ENCODE measurements around the gene LRRC46.

Gene LRRC46

GRCh38 chr17:47831003-47831933 lies at the start of gene LRRC46, which contains the start of gene MRPL10:
TSS of gene LRRC46 (plus strand) at chr17:47831670. CDS start at chr17:47831990, 320 bp downstream.
TSS of gene MRPL10 (minus strand) at chr17:47831541. CDS start at chr17:47831511, 30 bp downstream.
- H3K27me3 ChIP-seq (ENCODE audit: control insufficient read depth, insufficient read depth, low read length): no peaks in the 10 kb centered on the region
- peaks cover 22% of the 10 kb centered on the region for H3K36me3 ChIP-seq (ENCODE audit: control insufficient read depth, low read depth, low read length)
- H3K4me3 ChIP-seq (ENCODE audit: low read length): peak within 1 kb of the TSS; percentile 97
- H3K4me1 ChIP-seq (ENCODE audit: control insufficient read depth, low read depth, low read length): no peaks in the 10 kb centered on the region
- H3K27ac ChIP-seq (ENCODE audit: low read length): peak within 1 kb of the TSS; percentile 52
- peak within 1 kb of the TSS; percentile 87 for H3K9ac ChIP-seq (ENCODE audit: low read length)
- no peaks in the 10 kb centered on the region for H3K9me3 ChIP-seq (ENCODE audit: control insufficient read depth, low read depth, low read length)

- H3K36me3 ChIP-seq (ENCODE audit: control insufficient read depth, low read depth, low read length): no peaks in the 10 kb centered on the region
- no peak overlapping the region for H3K27ac ChIP-seq (ENCODE audit: low read length)
- no peak overlapping the region for H3K9ac ChIP-seq (ENCODE audit: low read length)
- no peaks in the 10 kb centered on the region for H3K9me3 ChIP-seq (ENCODE audit: control insufficient read depth, low read depth, low read length)
- H3K4me1 ChIP-seq (ENCODE audit: control insufficient read depth, low read depth, low read length): peaks cover 3% of the 10 kb centered on the region
- H3K4me3 ChIP-seq (ENCODE audit: low read length): no peak overlapping the region
- peaks cover 34% of the 10 kb centered on the region for H3K27me3 ChIP-seq (ENCODE audit: control insufficient read depth, insufficient read depth, low read length)
Observed at GRCh38 chr17:47785538-47786123, 45.8 kb upstream of the LRRC46 start.

GRCh38 chr17:47789611-47790561 lies 41.6 kb upstream of the LRRC46 start:
- no peak overlapping the region for H3K27ac ChIP-seq (ENCODE audit: low read length)
- H3K36me3 ChIP-seq (ENCODE audit: control insufficient read depth, low read depth, low read length): no peaks in the 10 kb centered on the region
- H3K4me3 ChIP-seq (ENCODE audit: low read length): peak overlapping the region; percentile 68
- H3K27me3 ChIP-seq (ENCODE audit: control insufficient read depth, insufficient read depth, low read length): peaks cover 75% of the 10 kb centered on the region
- H3K9me3 ChIP-seq (ENCODE audit: control insufficient read depth, low read depth, low read length): no peaks in the 10 kb centered on the region
- H3K9ac ChIP-seq (ENCODE audit: low read length): peak overlapping the region; percentile 32
- H3K4me1 ChIP-seq (ENCODE audit: control insufficient read depth, low read depth, low read length): peaks cover 3% of the 10 kb centered on the region

GRCh38 chr17:47791025-47791424 lies 40.4 kb upstream of the LRRC46 start:
- no peaks in the 10 kb centered on the region for H3K36me3 ChIP-seq (ENCODE audit: control insufficient read depth, low read depth, low read length)
- peaks cover 80% of the 10 kb centered on the region for H3K27me3 ChIP-seq (ENCODE audit: control insufficient read depth, insufficient read depth, low read length)
- H3K9me3 ChIP-seq (ENCODE audit: control insufficient read depth, low read depth, low read length): no peaks in the 10 kb centered on the region
- no peak overlapping the region for H3K4me3 ChIP-seq (ENCODE audit: low read length)
- no peak overlapping the region for H3K27ac ChIP-seq (ENCODE audit: low read length)
- peaks cover 3% of the 10 kb centered on the region for H3K4me1 ChIP-seq (ENCODE audit: control insufficient read depth, low read depth, low read length)
- no peak overlapping the region for H3K9ac ChIP-seq (ENCODE audit: low read length)

GRCh38 chr17:47792457-47792856 lies 39.0 kb upstream of the LRRC46 start:
- Histone ChIP-seq H3K4me1 (ENCODE audit: control insufficient read depth, low read depth, low read length) (peaks cover 3% of the 10 kb centered on the region), H3K27me3 (ENCODE audit: control insufficient read depth, insufficient read depth, low read length) (peaks cover 80% of the 10 kb centered on the region)

GRCh38 chr17:47792979-47793378 lies 38.5 kb upstream of the LRRC46 start:
- H3K36me3 ChIP-seq (ENCODE audit: control insufficient read depth, low read depth, low read length): no peaks in the 10 kb centered on the region
- H3K27me3 ChIP-seq (ENCODE audit: control insufficient read depth, insufficient read depth, low read length): peaks cover 76% of the 10 kb centered on the region
- no peak overlapping the region for H3K9ac ChIP-seq (ENCODE audit: low read length)
- no peak overlapping the region for H3K27ac ChIP-seq (ENCODE audit: low read length)
- H3K9me3 ChIP-seq (ENCODE audit: control insufficient read depth, low read depth, low read length): no peaks in the 10 kb centered on the region
- no peak overlapping the region for H3K4me3 ChIP-seq (ENCODE audit: low read length)
- peaks cover 3% of the 10 kb centered on the region for H3K4me1 ChIP-seq (ENCODE audit: control insufficient read depth, low read depth, low read length)

More at GRCh38 chr17:47792457-47792856, 39.0 kb upstream of the LRRC46 start:
- H3K9me3 ChIP-seq (ENCODE audit: control insufficient read depth, low read depth, low read length): no peaks in the 10 kb centered on the region
- H3K4me3 ChIP-seq (ENCODE audit: low read length): no peak overlapping the region
- no peak overlapping the region for H3K27ac ChIP-seq (ENCODE audit: low read length)
- H3K9ac ChIP-seq (ENCODE audit: low read length): no peak overlapping the region
- H3K36me3 ChIP-seq (ENCODE audit: control insufficient read depth, low read depth, low read length): no peaks in the 10 kb centered on the region

GRCh38 chr17:47797797-47798196 lies 33.7 kb upstream of the LRRC46 start:
- H3K27ac ChIP-seq (ENCODE audit: low read length): no peak overlapping the region
- no peak overlapping the region for H3K9ac ChIP-seq (ENCODE audit: low read length)
- no peaks in the 10 kb centered on the region for H3K4me1 ChIP-seq (ENCODE audit: control insufficient read depth, low read depth, low read length)
- H3K9me3 ChIP-seq (ENCODE audit: control insufficient read depth, low read depth, low read length): no peaks in the 10 kb centered on the region
- H3K4me3 ChIP-seq (ENCODE audit: low read length): no peak overlapping the region
- no peaks in the 10 kb centered on the region for H3K36me3 ChIP-seq (ENCODE audit: control insufficient read depth, low read depth, low read length)
- H3K27me3 ChIP-seq (ENCODE audit: control insufficient read depth, insufficient read depth, low read length): peaks cover 27% of the 10 kb centered on the region

- Histone ChIP-seq H3K4me1 (ENCODE audit: control insufficient read depth, low read depth, low read length) (no peaks in the 10 kb centered on the region), H3K27ac (ENCODE audit: low read length) (no peak overlapping the region), H3K36me3 (ENCODE audit: control insufficient read depth, low read depth, low read length) (no peaks in the 10 kb centered on the region), H3K4me3 (ENCODE audit: low read length) (no peak overlapping the region), H3K27me3 (ENCODE audit: control insufficient read depth, insufficient read depth, low read length) (no peaks in the 10 kb centered on the region), H3K9me3 (ENCODE audit: control insufficient read depth, low read depth, low read length) (no peaks in the 10 kb centered on the region), H3K9ac (ENCODE audit: low read length) (no peak overlapping the region)
Observed at GRCh38 chr17:47800686-47801085, 30.8 kb upstream of the LRRC46 start.

GRCh38 chr17:47801176-47801765 lies 30.2 kb upstream of the LRRC46 start:
- Histone ChIP-seq H3K4me3 (ENCODE audit: low read length) (no peak overlapping the region), H3K27ac (ENCODE audit: low read length) (no peak overlapping the region), H3K9ac (ENCODE audit: low read length) (no peak overlapping the region), H3K9me3 (ENCODE audit: control insufficient read depth, low read depth, low read length) (no peaks in the 10 kb centered on the region), H3K36me3 (ENCODE audit: control insufficient read depth, low read depth, low read length) (no peaks in the 10 kb centered on the region), H3K27me3 (ENCODE audit: control insufficient read depth, insufficient read depth, low read length) (no peaks in the 10 kb centered on the region), H3K4me1 (ENCODE audit: control insufficient read depth, low read depth, low read length) (no peaks in the 10 kb centered on the region)

GRCh38 chr17:47801906-47802305 lies 29.6 kb upstream of the LRRC46 start:
- H3K27ac ChIP-seq (ENCODE audit: low read length): no peak overlapping the region

More at GRCh38 chr17:47801906-47802305, 29.6 kb upstream of the LRRC46 start:
- H3K9ac ChIP-seq (ENCODE audit: low read length): no peak overlapping the region
- H3K36me3 ChIP-seq (ENCODE audit: control insufficient read depth, low read depth, low read length): no peaks in the 10 kb centered on the region
- no peaks in the 10 kb centered on the region for H3K4me1 ChIP-seq (ENCODE audit: control insufficient read depth, low read depth, low read length)
- H3K27me3 ChIP-seq (ENCODE audit: control insufficient read depth, insufficient read depth, low read length): no peaks in the 10 kb centered on the region
- no peak overlapping the region for H3K4me3 ChIP-seq (ENCODE audit: low read length)
- no peaks in the 10 kb centered on the region for H3K9me3 ChIP-seq (ENCODE audit: control insufficient read depth, low read depth, low read length)
